DOHH2 (cell line): ENCODE measurements around the gene ODC1.

Experiments used
- H3F3A ChIP-seq: fragments of 200-600 bp; sonication (generic), shearing (Covaris generic); 2 replicates; pipeline ENCODE4 v1.6.0; 2016; ENCODE audit warnings: antibody characterized with exemption, mild to moderate bottlenecking; ENCODE audit not compliant: control insufficient read depth, insufficient read depth
- H3K27ac ChIP-seq: fragments of 200-600 bp; sonication (generic); 2 replicates; pipeline ENCODE4 v1.5.1; 2014; ENCODE audit warnings: low read depth, mild to moderate bottlenecking, low read length, moderate library complexity
- H3K27me3 ChIP-seq: fragments of 200-600 bp; sonication (generic); 2 replicates; pipeline ENCODE4 v1.6.1; 2014; ENCODE audit warnings: mild to moderate bottlenecking, low read length, mixed read lengths; ENCODE audit not compliant: control insufficient read depth
- H3K36me3 ChIP-seq: fragments of 200-600 bp; sonication (generic); 2 replicates; pipeline ENCODE4 v1.6.1; 2014; ENCODE audit warnings: mild to moderate bottlenecking, low read length, moderate library complexity, mixed read lengths; ENCODE audit not compliant: control insufficient read depth
- H3K4me1 ChIP-seq: fragments of 200-600 bp; sonication (generic); 2 replicates; pipeline ENCODE4 v1.6.1; 2014; ENCODE audit warnings: mild to moderate bottlenecking, low read length, mixed read lengths; ENCODE audit not compliant: control insufficient read depth
- H3K4me2 ChIP-seq: fragments of 200-600 bp; sonication (generic); 2 replicates; pipeline ENCODE4 v1.6.0; 2014; ENCODE audit warnings: mild to moderate bottlenecking, low read length, moderate library complexity
- H3K4me3 ChIP-seq: fragments of 200-600 bp; sonication (generic); 2 replicates; pipeline ENCODE4 v1.5.1; 2014; ENCODE audit warnings: mild to moderate bottlenecking, low read length, mixed read lengths
- H3K79me2 ChIP-seq: fragments of 200-600 bp; sonication (generic); 2 replicates; pipeline ENCODE4 v1.6.1; 2014; ENCODE audit warnings: mild to moderate bottlenecking, low read length, mixed read lengths; ENCODE audit not compliant: control insufficient read depth
- H3K9me2 ChIP-seq: fragments of 200-600 bp; sonication (generic); replicated peaks from 2 replicates; pipeline ENCODE4 v1.6.1; 2014; ENCODE audit warnings: mild to moderate bottlenecking, low read length, mixed read lengths; ENCODE audit not compliant: control insufficient read depth
- H3K9me3 ChIP-seq: fragments of 200-600 bp; sonication (generic); 2 replicates; pipeline ENCODE4 v1.6.1; 2014; ENCODE audit warnings: antibody characterized with exemption, low read length, mixed read lengths; ENCODE audit not compliant: control insufficient read depth, insufficient read depth
- H4K20me1 ChIP-seq: fragments of 200-600 bp; sonication (generic); 2 replicates; pipeline ENCODE4 v1.6.0; 2014; ENCODE audit warnings: low read depth, mild to moderate bottlenecking, antibody characterized with exemption, low read length, moderate library complexity; ENCODE audit not compliant: control insufficient read depth, insufficient read depth
- EZH2phosphoT487 ChIP-seq: fragments of 200-600 bp; sonication (generic); IDR thresholded peaks from 2 replicates; pipeline ENCODE4 v1.6.1; 2017; ENCODE audit warnings: borderline replicate concordance, mild to moderate bottlenecking, antibody characterized with exemption, low read length, moderate library complexity, mixed read lengths
- TF ChIP-seq, protein P1 (sequence below): fragments of 200-600 bp; sonication (generic); IDR thresholded peaks from one replicate; pipeline ENCODE4 v1.5.1; 2014; ENCODE audit warnings: antibody characterized with exemption, mild to moderate bottlenecking, low read depth, low read length; ENCODE audit not compliant: poor library complexity, severe bottlenecking

The ODC1 gene

DNA sequence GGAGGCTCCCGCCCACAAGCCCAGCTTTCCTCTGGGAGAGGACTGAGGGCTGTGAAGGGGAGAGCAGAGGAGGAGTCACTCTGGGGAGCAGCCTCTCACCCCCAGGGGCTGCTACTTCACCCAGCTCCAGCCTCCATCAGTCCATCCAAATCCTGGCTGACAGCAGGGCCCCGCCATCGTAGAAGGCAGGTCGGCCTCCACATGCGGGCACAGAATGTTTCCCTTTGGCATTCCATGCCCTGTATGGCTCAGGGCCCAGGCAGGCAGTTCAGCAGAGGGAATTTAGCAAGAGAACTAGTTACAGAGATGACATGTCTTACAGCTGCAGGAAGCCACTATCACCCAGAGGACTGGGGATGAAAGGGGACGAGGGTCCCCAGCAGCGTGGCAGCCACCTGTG is 6.4 kb upstream of the ODC1 start:
- Histone ChIP-seq H3K9me3 (no peaks in the 10 kb centered on the region), H3K27me3 (0 out of 2 replicates have a peak, but pooled peaks cover 3% of the 10 kb centered on the region), H3K79me2 (peaks cover 3% of the 10 kb centered on the region), H3K9me2 (no peaks in the 10 kb centered on the region), H4K20me1 (no peaks in the 10 kb centered on the region), H3K36me3 (no peaks in the 10 kb centered on the region), H3K4me1 (peaks cover 5% of the 10 kb centered on the region), H3F3A (0 out of 2 replicates have a peak, but pooled peaks cover 3% of the 10 kb centered on the region), H3K27ac (no peak overlapping the region), H3K4me2 (no peak overlapping the region), H3K4me3 (no peak overlapping the region)
- no peak for TF ChIP-seq EZH2phosphoT487
- TF ChIP-seq, protein P1, sequence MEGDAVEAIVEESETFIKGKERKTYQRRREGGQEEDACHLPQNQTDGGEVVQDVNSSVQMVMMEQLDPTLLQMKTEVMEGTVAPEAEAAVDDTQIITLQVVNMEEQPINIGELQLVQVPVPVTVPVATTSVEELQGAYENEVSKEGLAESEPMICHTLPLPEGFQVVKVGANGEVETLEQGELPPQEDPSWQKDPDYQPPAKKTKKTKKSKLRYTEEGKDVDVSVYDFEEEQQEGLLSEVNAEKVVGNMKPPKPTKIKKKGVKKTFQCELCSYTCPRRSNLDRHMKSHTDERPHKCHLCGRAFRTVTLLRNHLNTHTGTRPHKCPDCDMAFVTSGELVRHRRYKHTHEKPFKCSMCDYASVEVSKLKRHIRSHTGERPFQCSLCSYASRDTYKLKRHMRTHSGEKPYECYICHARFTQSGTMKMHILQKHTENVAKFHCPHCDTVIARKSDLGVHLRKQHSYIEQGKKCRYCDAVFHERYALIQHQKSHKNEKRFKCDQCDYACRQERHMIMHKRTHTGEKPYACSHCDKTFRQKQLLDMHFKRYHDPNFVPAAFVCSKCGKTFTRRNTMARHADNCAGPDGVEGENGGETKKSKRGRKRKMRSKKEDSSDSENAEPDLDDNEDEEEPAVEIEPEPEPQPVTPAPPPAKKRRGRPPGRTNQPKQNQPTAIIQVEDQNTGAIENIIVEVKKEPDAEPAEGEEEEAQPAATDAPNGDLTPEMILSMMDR, result no peak

DNA sequence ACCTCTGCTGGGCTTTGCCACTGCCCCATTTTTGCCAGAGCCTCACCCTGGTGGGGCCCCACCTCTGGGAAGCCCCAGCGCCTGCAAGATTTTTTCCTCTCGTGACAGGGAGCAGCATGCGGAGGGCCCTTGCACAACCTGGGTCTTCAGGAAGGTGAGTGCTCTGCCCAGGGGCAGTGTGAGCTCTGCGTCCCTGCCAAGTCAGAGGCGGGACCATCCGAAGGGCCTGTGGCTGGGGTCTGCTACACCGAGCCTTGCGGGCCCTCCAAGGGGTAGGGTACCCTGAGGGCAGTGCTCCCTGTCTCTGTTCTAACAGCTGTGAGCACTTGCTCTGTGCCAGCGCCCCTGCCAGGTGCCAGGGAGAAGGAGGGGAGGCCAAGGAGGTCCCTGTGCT is 5.8 kb upstream of the ODC1 start:
- H3K9me2 ChIP-seq, result no peaks in the 10 kb centered on the region
- no peak overlapping the region for H3K27ac ChIP-seq
- 0 out of 2 replicates have a peak, but pooled peaks cover 3% of the 10 kb centered on the region for H3F3A ChIP-seq
- no peak overlapping the region for H3K4me2 ChIP-seq
- peaks cover 11% of the 10 kb centered on the region for H3K4me1 ChIP-seq
- peaks cover 8% of the 10 kb centered on the region for H3K79me2 ChIP-seq
- H3K36me3 ChIP-seq, result no peaks in the 10 kb centered on the region
- H4K20me1 ChIP-seq, result no peaks in the 10 kb centered on the region
- no peaks in the 10 kb centered on the region for H3K9me3 ChIP-seq
- TF ChIP-seq, protein P1, result no peak
- TF ChIP-seq EZH2phosphoT487, result no peak
- H3K27me3 ChIP-seq, result no peaks in the 10 kb centered on the region
- no peak overlapping the region for H3K4me3 ChIP-seq

DNA sequence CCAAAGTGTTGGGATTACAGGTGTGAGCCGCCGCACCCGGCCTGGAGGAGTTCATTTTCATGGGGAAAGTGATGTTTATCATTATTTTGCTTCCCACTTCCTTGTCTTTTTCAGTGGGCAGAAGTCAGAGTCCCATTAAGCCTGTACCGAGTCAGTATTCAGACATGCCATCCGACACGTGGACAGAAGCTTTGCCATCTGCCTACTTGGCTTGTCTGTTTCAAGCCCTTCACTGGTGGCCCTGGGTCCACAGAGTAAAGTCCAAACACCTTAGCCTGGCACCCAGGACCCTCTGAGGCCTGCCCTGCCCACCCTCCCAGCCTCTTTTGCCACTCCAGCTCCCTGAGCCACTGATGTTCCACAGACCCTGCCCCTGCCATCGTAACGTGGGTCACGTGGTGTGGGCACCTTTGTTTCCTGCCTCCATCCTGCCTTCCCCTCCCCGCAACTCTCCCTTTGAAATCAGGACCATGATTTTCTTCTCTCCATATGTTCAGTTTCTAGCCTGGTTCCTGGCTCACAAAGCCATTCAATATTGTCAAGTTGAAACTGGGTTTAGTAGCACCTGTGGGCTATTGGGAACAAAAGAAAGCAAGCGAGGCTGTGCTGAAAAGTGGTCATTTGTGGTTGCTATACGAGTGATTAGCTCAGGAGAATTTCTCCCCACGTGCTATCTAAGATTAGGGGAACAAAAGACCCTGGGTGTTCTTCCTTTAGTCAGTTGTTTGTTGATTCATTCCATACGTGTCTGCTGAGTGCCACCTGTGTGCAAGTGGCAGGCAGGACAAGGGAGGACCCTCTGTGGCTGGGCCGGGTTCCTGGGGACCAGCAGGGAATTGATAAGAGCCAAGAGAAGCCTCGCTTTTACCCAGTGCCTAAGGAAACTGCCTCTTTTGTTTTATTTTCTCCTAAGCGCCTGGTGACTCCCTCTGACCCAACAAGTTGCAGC is 5.1 kb upstream of the ODC1 start:
- Histone ChIP-seq H3K4me1 (peaks cover 14% of the 10 kb centered on the region), H3K79me2 (peaks cover 11% of the 10 kb centered on the region), H3K9me3 (no peaks in the 10 kb centered on the region), H3F3A (0 out of 2 replicates have a peak, but pooled peaks cover 3% of the 10 kb centered on the region), H3K27me3 (no peaks in the 10 kb centered on the region), H3K36me3 (no peaks in the 10 kb centered on the region), H3K4me2 (no peak overlapping the region), H3K4me3 (no peak overlapping the region), H4K20me1 (no peaks in the 10 kb centered on the region), H3K27ac (no peak overlapping the region), H3K9me2 (no peaks in the 10 kb centered on the region)
- TF ChIP-seq, protein P1, result no peak
- no peak for TF ChIP-seq EZH2phosphoT487
